IPS-15b (cell line): Measurements from ENCODE around the gene TRIM40.
"Not testable (repeated sequence)": the region's sequence is repeated elsewhere in the genome, so short reads cannot be mapped to it uniquely, and the experiment has no call there.

Experiments
- H3K27me3 ChIP-seq: one replicate; pipeline ENCODE4 v1.6.1; 2013; ENCODE audit warnings: low read length; ENCODE audit not compliant: control insufficient read depth, insufficient read depth
- H3K36me3 ChIP-seq: one replicate; pipeline ENCODE4 v1.6.1; 2013; ENCODE audit warnings: low read length; ENCODE audit not compliant: control insufficient read depth, insufficient read depth
- H3K4me1 ChIP-seq: one replicate; pipeline ENCODE4 v1.6.1; 2013; ENCODE audit warnings: mild to moderate bottlenecking, low read length; ENCODE audit not compliant: control insufficient read depth, insufficient read depth
- H3K4me3 ChIP-seq: one replicate; pipeline ENCODE4 v1.5.1; 2013; ENCODE audit warnings: low read depth, low read length
- H3K9ac ChIP-seq: one replicate; pipeline ENCODE4 v1.6.1; 2013; ENCODE audit warnings: low read depth, mild to moderate bottlenecking, low read length
- H3K9me3 ChIP-seq: one replicate; pipeline ENCODE4 v1.6.1; 2013; ENCODE audit warnings: mild to moderate bottlenecking, low read length; ENCODE audit not compliant: control insufficient read depth, insufficient read depth

Gene TRIM40

DNA sequence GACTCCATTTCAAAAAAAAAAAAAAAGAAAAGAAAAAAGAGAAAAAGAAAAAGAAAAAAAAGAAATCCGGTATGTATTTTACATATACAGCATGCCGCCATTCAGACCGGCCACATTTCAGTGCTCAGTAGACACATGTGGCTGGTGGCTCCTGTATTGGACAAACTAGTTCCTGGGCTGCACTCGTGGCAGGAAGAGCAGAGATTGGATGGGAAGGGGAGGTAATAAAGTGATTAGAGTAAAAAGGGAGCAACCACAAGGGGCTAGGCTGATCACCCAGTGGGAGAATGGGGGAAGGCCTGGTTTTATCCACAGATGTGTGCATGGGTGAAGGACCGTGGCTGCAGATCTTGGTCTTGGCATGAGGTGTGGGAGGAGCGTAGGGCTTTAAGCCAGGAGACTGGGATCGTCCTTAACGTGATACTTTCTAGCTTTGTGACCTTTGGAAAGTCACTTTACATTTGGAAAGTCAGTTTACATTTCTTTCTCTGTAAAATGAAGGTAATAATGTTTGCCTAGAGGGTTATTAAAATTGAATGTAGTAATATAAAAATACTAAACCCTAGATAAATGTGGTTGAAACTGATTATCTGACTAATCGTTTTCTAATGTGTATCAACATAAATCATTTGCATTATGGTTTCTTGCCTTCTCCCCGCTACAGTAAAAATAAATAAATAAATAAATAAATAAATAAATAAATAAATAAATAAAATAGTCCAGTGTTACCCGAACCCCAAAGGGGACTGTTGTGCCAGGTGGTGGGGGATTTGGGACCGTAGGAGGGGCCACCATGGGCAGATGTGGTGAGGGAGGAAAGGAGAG is 26.5 kb downstream of the TRIM40 start:
- Histone ChIP-seq H3K4me1 (no peaks in the 10 kb centered on the region), H3K4me3 (no peak overlapping the region), H3K9ac (no peak overlapping the region), H3K9me3 (no peaks in the 10 kb centered on the region), H3K27me3 (peaks cover 25% of the 10 kb centered on the region), H3K36me3 (no peaks in the 10 kb centered on the region)

DNA sequence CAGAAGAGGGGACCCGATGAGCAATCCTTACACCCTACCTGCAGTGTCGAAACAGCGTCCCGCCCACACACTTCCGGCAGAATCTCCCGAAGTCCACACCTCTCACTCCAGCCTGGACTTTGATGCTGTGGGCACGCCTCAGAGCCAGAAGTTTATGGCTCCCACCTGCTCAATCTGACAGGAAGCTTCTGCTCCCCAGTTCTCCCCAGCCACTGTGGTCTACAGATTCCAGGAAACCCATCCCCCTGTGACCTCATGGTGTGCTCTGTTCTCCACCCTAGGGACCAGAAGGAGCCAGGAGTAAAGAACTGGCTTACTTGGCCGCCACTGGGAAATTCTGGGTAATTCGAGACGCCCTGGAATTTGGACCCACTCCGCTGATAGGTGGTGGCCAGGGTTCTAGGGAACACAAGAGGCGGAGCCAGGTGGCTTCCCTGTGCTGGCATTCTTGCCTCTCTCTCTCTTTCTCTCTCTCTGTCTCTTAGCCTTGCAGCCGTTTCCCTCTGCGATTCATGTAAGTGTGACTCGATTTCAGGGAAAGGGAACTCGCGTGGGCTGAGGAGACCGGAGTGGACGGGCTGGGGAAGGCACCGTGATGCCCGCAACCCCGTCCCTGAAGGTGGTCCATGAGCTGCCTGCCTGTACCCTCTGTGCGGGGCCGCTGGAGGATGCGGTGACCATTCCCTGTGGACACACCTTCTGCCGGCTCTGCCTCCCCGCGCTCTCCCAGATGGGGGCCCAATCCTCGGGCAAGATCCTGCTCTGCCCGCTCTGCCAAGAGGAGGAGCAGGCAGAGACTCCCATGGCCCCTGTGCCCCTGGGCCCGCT is 27.4 kb downstream of the TRIM40 start, which contains the start of gene TRIM15:
TRIM15 (plus strand) TSS at position 457 of the 828 bp plus-strand sequence; CDS start at position 596, 139 bp downstream.
- Histone ChIP-seq H3K9me3 (no peaks in the 10 kb centered on the region), H3K4me3 (peak within 1 kb of the TSS; percentile 3), H3K36me3 (no peaks in the 10 kb centered on the region), H3K27me3 (peaks cover 27% of the 10 kb centered on the region), H3K9ac (no peak within 1 kb of the TSS), H3K4me1 (no peaks in the 10 kb centered on the region)

DNA sequence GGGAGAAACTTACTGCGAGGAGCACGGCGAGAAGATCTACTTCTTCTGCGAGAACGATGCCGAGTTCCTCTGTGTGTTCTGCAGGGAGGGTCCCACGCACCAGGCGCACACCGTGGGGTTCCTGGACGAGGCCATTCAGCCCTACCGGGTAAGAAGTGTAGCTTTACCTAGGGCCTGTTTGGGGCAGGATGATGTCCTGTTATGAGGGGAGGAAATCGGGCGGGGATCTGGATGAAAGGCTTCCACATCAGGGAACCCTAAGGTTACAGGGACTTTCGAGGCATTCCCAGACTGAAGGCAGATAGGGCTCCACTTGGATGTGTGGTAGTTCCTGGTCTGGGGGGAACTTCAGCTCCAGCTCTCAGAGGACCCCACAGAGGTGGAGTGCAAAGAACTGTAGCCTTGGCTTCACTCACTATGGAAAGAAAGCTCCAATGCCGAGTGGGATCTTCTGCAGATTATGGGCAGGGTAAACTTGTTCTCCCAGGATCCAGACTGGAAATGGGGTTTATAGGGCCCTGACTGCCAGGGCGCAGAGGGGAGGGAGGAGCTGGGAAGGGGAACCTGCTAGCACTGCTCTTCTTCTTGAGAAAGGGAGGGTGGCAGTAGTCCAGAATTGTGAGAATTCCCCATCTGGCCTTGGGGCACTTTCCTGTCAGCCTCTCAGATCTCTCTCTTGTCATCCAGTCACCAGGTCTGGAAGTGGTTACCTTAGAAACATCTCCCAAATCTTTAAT is 28.1 kb downstream of the TRIM40 start:
- peaks cover 21% of the 10 kb centered on the region for H3K27me3 ChIP-seq
- no peak overlapping the region for H3K4me3 ChIP-seq
- no peaks in the 10 kb centered on the region for H3K9me3 ChIP-seq
- no peaks in the 10 kb centered on the region for H3K4me1 ChIP-seq
- H3K9ac ChIP-seq: no peak overlapping the region
- H3K36me3 ChIP-seq: no peaks in the 10 kb centered on the region

DNA sequence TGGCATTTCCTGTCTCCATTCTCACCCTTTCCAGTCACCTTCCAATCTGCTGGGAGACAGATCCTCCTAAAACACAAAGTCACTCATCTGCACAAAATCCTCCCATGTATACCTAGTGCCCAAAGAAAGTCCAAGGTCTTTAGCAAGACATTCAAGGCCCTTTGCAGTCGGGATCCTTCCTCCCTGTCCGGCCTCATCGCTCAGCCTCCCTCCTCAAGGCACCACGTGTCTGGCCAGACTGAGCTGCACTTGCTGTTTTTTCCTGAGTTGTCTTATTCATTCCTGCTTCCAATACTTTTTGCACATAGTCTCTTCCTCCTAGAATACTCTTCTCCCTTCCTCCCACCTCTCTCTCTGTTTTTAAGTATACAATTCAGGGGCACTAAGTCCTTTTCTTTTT is 28.8 kb downstream of the TRIM40 start:
- Histone ChIP-seq H3K36me3 (no peaks in the 10 kb centered on the region), H3K9me3 (no peaks in the 10 kb centered on the region), H3K9ac (no peak overlapping the region), H3K4me1 (peaks cover under 1% of the 10 kb centered on the region), H3K4me3 (no peak overlapping the region), H3K27me3 (peaks cover 20% of the 10 kb centered on the region)

DNA sequence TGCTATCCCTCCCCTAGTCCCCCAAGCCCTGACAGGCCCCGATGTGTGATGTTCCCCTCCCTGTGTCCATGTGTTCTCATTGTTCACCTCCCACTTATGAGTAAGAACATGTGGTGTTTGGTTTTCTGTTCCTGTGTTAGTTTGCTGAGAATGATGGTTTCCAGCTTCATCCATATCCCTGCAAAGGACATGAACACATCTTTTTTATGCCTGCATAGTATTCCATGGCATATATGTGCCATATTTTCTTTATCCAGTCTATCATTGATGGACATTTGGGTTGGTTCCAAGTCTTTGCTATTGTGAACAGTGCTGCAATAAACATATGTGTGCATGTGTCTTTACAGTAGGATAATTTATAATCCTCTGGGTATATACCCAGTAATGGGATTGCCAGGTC is 29.3 kb downstream of the TRIM40 start:
- peaks cover 22% of the 10 kb centered on the region for H3K27me3 ChIP-seq
- not testable (repeated sequence) for H3K9me3 ChIP-seq, H3K36me3 ChIP-seq, H3K4me1 ChIP-seq, H3K9ac ChIP-seq, H3K4me3 ChIP-seq

DNA sequence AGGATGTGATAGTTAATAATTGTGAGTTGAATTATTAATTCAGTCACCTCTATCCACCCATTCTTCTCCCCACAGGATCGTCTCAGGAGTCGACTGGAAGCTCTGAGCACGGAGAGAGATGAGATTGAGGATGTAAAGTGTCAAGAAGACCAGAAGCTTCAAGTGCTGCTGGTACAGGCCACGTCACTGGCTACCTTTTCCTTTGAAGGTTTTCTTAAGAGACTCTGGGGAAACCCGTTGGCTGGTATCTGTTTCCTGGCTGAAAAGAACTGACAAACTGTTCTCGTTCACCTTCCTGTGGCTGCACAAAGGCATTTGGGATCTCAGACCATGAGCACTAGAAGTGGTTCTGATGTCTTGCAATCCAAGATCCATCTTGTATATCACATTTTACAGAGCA is 31.2 kb downstream of the TRIM40 start:
- H3K4me3 ChIP-seq: no peak overlapping the region
- no peaks in the 10 kb centered on the region for H3K9me3 ChIP-seq
- H3K4me1 ChIP-seq: peaks cover 3% of the 10 kb centered on the region
- H3K36me3 ChIP-seq: no peaks in the 10 kb centered on the region
- no peak overlapping the region for H3K9ac ChIP-seq
- peaks cover 39% of the 10 kb centered on the region for H3K27me3 ChIP-seq

DNA sequence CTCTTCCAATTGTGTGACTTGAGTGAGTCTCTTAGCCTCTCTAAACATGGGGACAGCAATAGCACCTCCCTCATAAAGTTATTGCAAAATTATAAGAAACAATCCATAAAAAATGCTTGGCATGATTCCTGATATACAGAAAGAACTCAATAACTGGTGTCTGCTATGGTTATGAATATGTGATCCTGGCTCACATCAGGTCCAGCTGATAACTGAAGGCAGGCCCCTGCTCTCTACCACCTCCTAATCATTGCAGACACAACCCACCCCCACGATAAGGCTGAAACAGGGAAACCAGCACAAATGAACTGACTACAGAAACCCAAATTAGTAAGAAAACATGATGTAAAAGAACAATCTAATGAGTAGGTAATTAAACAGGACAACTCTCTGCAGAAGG is 32.8 kb downstream of the TRIM40 start:
- H3K9ac ChIP-seq: no peak overlapping the region
- H3K9me3 ChIP-seq: no peaks in the 10 kb centered on the region
- peaks cover 53% of the 10 kb centered on the region for H3K27me3 ChIP-seq
- H3K4me3 ChIP-seq: no peak overlapping the region
- no peaks in the 10 kb centered on the region for H3K36me3 ChIP-seq
- peaks cover 3% of the 10 kb centered on the region for H3K4me1 ChIP-seq

DNA sequence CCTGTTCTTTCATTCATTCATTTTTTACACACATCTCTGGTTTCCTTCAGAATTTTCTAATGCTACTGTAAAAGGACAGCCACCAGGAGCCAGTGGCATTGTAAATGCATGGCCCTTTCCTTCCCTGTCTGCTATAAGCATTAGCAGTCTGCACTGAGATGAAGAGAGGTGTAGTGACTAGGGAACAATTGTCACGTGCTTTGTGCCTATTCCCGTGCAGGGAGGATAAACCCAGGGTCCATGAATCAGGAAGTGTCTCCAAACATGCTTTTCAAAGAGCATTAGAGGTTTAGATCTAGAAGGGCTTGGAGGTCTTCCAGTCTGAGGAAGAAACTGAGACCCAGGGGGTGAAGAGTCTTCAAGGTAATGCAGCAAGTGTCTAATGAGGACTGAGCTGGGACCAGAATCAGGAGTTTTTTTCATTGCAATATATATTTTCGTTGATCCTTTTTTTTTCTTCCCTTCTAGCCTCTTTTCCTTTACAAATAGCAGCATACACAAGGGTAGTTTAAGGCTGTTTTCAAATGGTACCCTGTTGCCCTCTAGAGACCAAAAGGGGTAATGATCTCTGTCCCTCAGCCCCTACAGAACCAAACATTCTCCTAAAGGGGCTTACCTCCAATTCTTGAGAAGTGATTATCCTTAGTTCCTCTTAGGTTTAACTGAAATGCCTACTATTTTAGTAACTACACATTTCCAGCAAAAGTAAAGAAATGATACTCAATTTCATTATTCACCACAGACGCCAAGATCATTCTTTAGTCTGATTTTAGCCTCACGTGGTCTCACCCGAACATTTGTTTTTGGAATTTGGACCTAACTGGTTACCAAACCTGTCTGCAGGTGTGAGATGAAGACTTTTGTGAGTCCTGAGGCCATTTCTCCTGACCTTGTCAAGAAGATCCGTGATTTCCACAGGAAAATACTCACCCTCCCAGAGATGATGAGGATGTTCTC is 34.0 kb downstream of the TRIM40 start:
- no peak overlapping the region for H3K4me3 ChIP-seq
- H3K9ac ChIP-seq: no peak overlapping the region
- no peaks in the 10 kb centered on the region for H3K9me3 ChIP-seq
- H3K4me1 ChIP-seq: peaks cover 3% of the 10 kb centered on the region
- peaks cover 50% of the 10 kb centered on the region for H3K27me3 ChIP-seq
- no peaks in the 10 kb centered on the region for H3K36me3 ChIP-seq

DNA sequence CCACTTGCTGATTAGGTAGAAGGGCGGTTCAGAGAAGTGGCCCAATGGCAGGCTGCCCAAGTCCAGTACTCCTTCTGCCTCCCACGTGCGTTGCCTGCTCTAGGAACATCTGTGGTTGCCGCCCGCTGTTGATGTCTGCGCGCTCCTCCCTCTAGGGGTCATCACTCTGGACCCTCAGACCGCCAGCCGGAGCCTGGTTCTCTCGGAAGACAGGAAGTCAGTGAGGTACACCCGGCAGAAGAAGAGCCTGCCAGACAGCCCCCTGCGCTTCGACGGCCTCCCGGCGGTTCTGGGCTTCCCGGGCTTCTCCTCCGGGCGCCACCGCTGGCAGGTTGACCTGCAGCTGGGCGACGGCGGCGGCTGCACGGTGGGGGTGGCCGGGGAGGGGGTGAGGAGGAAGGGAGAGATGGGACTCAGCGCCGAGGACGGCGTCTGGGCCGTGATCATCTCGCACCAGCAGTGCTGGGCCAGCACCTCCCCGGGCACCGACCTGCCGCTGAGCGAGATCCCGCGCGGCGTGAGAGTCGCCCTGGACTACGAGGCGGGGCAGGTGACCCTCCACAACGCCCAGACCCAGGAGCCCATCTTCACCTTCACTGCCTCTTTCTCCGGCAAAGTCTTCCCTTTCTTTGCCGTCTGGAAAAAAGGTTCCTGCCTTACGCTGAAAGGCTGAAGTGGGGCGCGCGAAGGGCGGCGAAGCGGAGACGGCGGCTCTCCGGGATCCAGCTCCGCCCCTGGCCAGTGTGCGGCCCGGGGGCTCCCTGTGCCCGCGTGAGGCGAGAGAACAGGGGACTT is 35.9 kb downstream of the TRIM40 start:
- Histone ChIP-seq H3K4me1 (peaks cover 3% of the 10 kb centered on the region), H3K4me3 (peak overlapping the region; percentile 53), H3K36me3 (no peaks in the 10 kb centered on the region), H3K9me3 (no peaks in the 10 kb centered on the region), H3K9ac (no peak overlapping the region), H3K27me3 (peaks cover 50% of the 10 kb centered on the region)

DNA sequence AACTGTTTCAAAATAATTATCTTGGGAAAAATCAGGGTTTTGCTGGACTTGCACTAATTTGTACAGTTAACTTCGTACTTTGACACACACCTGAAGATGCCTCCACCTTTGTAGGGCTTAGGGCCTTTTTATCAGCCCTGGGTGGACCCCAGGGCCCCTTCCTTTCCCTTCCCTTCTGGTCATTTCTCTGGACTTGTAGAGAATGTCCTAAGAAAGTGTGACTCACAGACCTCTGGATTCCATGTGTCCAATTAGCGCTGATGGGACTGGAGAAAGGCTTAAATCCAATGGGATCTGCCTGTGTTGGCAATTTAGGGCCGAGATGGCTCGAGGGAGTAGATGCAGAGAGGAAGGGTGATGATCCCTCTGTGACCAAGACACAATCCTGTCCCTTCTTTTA is 36.7 kb downstream of the TRIM40 start:
- H3K27me3 ChIP-seq: peaks cover 46% of the 10 kb centered on the region
- H3K9ac ChIP-seq: no peak overlapping the region
- no peaks in the 10 kb centered on the region for H3K9me3 ChIP-seq
- H3K4me3 ChIP-seq: peak overlapping the region; percentile 53
- peaks cover 3% of the 10 kb centered on the region for H3K4me1 ChIP-seq
- no peaks in the 10 kb centered on the region for H3K36me3 ChIP-seq
